NCI-H146 treated with DMSO at 0.1 percent for 48 hours (cell line): Measurements from ENCODE around the gene SDR42E2.
"Not testable (repeated sequence)": the region's sequence is repeated elsewhere in the genome, so short reads cannot be mapped to it uniquely, and the experiment has no call there.

Source experiments
- DNase-seq: peaks from one replicate; lab custom pipeline; 2025; ENCODE audit not compliant: unreplicated experiment; lab: John Stamatoyannopoulos, UW

Gene SDR42E2

GRCh38 chr16:22161999-22162655 is at the start of gene SDR42E2:
TSS of gene SDR42E2 (plus strand) at chr16:22162506. CDS start at chr16:22165583, 3,077 bp downstream.
- DNase-seq: peak; percentile 24

DNA sequence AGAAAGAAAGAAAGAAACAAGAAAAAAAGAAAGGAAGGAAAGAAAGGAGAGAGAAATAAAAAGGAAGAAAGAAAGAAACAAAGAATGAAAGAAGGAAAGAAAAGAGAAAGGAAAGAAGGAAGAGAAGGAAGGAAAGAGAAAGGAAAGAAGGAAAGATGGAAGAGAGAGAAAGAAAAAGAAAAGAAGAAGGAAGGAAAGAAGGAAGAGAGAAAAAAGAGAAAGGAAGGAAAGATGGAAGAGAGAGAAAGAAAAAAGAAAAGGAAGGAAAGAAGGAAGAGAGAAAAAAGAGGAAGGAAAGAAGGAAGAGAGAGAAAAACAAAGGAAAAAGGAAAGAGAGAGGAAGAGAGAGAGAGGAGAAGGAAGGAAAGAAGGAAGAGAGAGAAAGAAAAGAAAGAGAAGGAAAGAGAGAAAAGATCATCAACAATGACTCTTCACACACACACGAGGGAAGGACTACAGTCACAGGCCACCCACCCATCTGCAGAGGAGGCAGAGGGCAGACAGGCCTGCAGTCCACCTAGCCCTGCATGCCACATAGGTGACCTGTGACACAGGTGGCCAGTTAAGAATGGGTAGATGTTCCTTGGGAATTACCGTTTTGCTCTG is 46.1 kb upstream of the SDR42E2 start:
- no peak for DNase-seq

GRCh38 chr16:22117609-22118008 is 44.7 kb upstream of the SDR42E2 start:
- DNase-seq: no peak

GRCh38 chr16:22120440-22120839 is 41.9 kb upstream of the SDR42E2 start:
- no peak for DNase-seq

GRCh38 chr16:22122239-22122638 is 40.1 kb upstream of the SDR42E2 start:
- no peak for DNase-seq

GRCh38 chr16:22123146-22123545 is 39.2 kb upstream of the SDR42E2 start:
- no peak for DNase-seq

GRCh38 chr16:22123759-22124490 is 38.4 kb upstream of the SDR42E2 start:
- DNase-seq: no peak

- DNase-seq: no peak
Observed at GRCh38 chr16:22124583-22125284, 37.6 kb upstream of the SDR42E2 start.

- DNase-seq: no peak
Observed at GRCh38 chr16:22126037-22126558, 36.2 kb upstream of the SDR42E2 start.

DNA sequence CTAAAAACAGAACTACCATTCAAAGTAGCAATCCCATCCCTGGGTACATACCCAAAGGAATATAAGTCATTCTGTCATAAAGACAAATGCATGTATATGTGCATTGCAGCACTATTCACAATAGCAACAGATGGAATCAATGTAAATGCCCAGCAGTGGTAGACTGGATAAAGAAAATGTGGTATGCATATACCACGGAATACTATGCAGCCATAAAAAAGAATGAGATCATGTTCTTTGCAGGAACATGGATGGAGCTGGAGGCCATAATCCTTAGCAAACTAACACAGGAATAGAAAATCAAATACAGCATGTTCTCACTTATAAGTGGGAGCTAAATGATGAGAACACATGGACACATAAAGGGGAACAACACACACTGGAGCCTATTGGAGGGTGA is 33.8 kb upstream of the SDR42E2 start:
- DNase-seq: not testable (repeated sequence)

- DNase-seq: no peak
Observed at GRCh38 chr16:22130528-22130927, 31.8 kb upstream of the SDR42E2 start.

- no peak for DNase-seq
Observed at GRCh38 chr16:22132801-22133200, 29.5 kb upstream of the SDR42E2 start.

DNA sequence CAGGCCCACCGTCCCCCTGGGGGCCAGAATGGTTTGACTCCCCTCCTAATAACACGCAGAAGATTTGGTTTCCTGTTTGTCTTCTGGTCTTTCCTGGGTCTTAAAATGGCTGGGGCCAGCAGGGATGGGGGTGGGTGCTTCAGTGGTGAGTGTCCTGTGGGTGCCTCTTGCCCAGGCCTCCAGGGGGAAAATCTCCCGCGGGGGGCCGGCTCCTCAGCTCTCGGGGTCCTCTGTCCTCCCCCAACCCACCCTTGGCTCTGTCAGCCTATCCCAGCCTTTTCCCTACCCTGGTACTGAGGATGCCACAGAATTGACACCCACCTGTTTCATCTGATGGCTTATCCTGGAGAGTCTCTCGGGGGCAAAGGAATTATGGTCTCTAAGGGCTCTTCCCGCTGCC is 23.8 kb upstream of the SDR42E2 start:
- no peak for DNase-seq

- no peak for DNase-seq
Observed at GRCh38 chr16:22139008-22139407, 23.3 kb upstream of the SDR42E2 start.

GRCh38 chr16:22139732-22140131 is 22.6 kb upstream of the SDR42E2 start:
- DNase-seq: no peak

DNA sequence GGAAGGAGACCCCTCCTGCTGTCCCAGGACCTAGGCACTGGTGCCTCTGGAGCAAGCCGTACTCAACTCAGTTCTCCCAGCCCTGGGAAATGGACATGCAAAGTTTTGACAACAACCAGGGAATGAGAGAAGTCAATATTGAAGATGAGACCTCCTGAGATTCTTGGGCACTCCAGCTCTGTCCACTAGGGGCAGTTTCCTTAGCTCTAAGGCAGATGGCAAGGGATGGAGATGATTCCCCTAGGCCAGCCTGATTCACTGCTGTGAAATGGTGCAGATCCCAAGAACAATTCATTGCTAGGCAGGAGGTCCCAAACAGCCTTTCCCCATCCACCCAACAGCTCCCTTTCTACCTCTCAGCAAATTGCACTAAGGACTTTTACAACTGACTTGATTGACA is 20.5 kb upstream of the SDR42E2 start:
- DNase-seq: no peak

GRCh38 chr16:22144520-22144919 is 17.8 kb upstream of the SDR42E2 start:
- DNase-seq: no peak

DNA sequence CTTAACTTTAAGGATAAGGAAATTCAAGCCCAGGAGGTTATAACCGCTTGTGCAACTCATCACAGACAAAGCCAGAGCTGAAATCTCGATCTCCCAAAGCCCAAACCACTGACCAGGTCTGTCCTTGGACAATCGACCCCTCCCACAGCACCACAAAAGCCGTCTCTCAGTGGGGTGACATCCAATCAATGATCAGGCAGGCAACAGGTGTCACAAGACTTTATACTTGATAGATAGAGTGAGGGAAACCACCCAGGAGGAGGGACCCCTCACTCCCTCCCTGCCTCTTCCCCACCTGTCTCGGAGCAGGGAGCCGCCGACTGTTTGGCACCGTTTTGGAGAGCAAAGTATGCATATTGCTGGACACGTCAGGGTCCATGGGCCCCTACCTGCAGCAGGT is 14.5 kb upstream of the SDR42E2 start:
- no peak for DNase-seq

DNA sequence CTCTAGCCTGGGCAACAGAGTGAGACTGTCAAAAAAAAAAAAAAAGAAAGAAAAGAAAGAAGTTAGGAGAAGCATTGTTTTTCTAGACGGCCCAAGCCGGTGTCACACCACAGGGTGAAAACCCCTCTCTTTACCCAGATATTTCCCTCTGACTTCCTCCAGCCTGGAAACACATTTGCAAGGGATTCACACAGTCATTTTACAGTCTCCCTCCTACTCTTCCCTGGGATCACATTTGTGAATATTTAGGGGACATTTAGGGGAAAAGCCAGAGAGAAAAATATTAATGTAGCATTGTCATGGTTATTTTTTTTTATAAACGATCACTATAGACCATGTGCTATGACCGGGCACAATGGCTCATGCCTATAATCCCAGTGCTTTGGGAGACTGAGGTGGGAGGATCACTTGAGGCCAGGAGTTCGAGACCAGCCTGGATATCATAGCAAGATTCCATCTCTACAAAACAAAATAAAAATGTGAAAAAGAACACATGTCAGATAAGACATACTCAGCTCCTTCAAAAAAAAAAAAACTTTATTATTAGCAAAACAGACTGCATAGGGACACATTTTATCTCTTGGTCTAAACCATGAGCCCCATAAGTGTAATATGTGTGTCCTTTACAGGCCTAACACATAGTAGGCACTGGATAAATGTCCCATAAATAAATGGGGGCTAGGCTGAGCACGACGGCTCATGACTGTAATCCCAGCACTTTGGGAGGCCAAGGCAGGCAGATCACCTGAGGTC is 10.9 kb upstream of the SDR42E2 start:
- DNase-seq: no peak

DNA sequence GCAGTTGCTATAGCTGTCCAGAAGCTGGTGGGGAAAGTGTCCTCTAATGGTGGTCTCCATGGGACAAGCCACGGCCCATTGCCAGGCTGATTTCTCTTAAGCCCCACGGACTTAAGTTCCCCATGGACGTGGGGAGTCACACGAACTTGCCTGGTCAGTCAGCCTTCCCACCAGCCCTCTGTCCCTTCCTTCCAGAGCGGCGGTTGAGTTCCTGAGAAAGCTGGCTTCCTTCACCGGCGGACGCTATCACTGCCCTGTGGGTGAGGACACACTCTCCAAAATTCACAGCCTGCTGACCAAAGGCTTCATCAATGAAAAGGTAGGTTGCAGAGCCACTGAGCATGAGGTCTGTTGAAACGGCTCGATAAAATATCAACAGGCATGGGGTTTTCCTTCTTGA is 10.0 kb upstream of the SDR42E2 start:
- no peak for DNase-seq

- not testable (repeated sequence) for DNase-seq
Observed at GRCh38 chr16:22153078-22153477, 9.2 kb upstream of the SDR42E2 start.
